Forelimb muscle (tissue), 1 donor: Measurements from ENCODE around the gene PCSK5. TPM values are rescaled to one million over a fixed set of nuclear protein-coding genes. Genes with fewer than 3 reads are reported as not detected.
A peak's percentile ranks its signal among the peaks of the same experiment; 100 is the strongest.
"Not testable (repeated sequence)": the region's sequence is repeated elsewhere in the genome, so short reads cannot be mapped to it uniquely, and the experiment has no call there.

Experiments
- DNase-seq: peaks from one replicate; pipeline ENCODE4 v3.0.0-alpha.2; 2013; ENCODE audit warnings: low read depth
- polyA plus RNA-seq: library from polyadenylated mRNA; unstranded; fragments of 120-200 nt; gene quantifications from one replicate; pipeline ENCODE4 v1.2.1, GENCODE V29; 2013; ENCODE audit not compliant: insufficient read length

The PCSK5 gene
- 11.8 TPM for polyA plus RNA-seq

DNA sequence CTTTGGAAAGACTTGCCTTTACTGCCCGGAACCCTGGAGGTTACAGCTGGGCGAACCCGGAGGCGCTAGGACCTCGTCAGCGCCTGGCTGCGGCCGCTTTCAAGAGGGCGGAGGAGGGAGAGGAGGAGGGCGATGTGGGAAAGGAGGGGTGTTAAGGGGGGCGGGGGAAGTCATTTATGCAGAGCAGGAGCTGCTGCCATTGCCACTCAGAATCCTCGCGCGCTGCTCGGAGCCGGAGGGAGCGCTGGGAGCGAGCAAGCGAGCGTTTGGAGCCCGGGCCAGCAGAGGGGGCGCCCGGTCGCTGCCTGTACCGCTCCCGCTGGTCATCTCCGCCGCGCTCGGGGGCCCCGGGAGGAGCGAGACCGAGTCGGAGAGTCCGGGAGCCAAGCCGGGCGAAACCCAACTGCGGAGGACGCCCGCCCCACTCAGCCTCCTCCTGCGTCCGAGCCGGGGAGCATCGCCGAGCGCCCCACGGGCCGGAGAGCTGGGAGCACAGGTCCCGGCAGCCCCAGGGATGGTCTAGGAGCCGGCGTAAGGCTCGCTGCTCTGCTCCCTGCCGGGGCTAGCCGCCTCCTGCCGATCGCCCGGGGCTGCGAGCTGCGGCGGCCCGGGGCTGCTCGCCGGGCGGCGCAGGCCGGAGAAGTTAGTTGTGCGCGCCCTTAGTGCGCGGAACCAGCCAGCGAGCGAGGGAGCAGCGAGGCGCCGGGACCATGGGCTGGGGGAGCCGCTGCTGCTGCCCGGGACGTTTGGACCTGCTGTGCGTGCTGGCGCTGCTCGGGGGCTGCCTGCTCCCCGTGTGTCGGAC, at the start of gene PCSK5:
PCSK5 (plus strand) TSS at position 202 of the 805 bp plus-strand sequence; CDS start at position 711, 509 bp downstream.
- peak; percentile 86 for DNase-seq

DNA sequence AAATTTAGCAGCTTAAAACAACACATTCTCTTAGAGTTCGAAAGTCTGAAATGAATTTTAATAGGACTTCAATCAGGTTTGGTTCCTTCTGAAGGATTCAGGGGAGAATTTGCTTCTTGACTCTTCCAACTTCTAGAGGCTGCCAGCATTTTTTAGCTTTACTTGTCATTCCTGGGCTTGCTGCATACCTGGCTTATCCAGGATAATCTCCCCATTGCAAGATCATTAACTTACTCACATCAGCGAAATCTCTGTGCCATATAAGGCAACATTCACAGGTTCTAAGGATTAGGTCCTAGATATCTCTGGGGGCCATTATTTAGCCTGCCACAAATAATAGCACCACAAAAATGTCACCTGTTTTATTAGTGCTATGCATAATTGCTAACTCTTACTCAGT, 46.2 kb upstream of the PCSK5 start:
- DNase-seq, result no peak

DNA sequence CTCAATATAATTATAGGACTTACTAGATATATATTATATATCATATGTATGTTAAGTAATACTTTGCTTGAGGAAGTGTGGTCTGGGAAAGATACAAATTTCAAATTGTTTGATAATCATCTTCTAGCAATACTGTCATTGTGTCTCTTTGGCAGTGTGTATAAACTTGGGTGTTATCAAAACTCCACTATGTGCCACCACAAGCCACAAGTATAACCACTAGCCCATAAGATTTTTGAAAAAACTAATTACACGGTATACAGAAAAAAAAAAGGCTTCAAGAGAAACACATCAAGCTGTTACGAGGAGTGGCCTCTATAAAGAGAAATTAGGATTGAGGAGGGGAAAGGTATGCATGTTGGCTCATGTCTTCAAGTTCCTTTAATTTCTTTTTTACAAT, 44.7 kb upstream of the PCSK5 start:
- DNase-seq, result no peak

DNA sequence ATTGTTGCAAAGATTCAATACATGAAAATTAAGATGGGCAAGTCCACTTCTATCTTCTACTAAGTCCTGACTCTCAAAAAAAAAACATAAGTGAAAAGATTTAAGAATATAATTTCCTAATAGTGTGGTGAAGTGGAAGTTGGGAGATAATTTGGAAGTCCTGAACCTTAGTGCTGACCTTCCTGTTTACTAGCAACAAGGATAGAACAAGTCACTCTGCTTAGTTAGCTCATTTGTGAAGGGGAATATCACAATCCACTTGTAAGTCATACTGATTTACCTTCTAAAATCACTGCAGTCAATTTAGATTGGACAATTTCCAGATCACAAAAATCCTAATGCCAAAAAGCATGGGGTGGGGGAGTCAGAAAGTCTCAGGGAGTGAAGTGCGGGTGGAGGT, 43.4 kb upstream of the PCSK5 start:
- no peak for DNase-seq

DNA sequence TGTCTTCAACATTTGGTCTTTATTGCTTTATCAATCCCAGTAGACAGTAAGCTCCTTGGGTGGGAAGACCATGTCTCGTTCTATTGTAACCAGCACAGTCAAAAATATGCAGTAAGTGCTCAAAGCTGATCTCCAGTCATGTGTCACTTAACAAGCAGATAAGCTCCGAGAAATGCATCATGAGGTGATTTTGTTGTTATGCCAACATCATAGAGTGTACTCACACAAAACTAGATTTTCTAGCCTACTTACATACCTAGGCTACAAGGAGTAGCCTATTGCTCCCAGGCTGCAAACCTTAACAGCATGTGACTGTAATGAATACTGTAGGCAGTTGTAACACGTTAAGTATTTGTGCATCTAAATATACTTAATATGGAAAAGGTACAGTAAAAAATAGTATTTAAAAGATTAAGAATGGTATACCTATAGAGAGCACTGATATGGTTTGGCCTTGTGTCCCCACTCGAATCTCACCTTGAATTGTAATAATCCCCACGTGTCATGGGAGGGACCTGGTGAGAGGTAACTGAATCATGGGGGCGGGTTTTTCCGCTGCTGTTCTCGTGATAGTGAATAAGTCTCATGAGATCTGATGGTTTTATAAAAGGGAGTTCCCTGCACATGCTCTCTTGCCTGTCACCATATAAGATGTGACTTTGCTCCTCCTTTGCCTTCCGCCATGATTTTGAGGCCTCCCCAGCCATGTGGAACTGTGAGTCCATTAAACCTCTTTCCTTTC, 39.8 kb upstream of the PCSK5 start:
- DNase-seq, result no peak

DNA sequence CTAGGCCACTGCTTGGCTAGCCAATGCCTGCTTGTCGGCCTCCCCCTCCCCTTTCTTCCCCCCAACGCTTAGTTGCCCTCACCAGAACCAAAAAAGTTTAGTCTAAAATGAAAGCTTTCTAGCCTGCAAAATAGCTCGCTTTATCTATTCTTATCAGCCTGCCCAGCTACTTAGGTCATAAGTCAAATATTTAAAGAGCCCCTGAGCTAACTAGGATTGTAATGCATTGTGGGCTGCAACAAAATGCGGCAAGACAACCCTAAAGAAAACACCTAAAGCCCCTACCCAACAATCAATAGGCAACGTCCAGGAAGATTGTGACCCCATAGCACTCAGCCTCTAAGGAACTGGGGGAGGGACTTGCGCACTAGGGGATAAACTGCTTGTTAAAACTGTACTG, 38.6 kb upstream of the PCSK5 start:
- DNase-seq, result no peak

DNA sequence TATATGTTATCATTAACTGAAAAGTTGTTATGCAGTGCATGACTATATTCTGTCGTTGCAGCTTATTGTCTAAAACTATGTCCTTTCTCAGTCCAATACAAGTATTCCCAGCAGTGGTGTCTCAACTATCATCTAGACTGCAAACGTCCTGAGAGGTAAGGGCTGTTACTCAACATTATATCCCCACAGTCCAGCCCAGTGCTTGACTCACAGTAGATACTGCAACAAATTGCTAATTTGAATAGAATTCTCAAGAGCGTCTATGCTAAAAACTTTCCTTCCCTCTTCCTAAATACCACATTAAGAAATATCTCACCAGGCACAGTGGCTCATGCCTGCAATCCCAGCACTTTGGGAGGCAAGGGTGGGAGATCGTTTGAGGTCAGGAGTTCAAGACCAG, 37.7 kb upstream of the PCSK5 start:
- no peak for DNase-seq

DNA sequence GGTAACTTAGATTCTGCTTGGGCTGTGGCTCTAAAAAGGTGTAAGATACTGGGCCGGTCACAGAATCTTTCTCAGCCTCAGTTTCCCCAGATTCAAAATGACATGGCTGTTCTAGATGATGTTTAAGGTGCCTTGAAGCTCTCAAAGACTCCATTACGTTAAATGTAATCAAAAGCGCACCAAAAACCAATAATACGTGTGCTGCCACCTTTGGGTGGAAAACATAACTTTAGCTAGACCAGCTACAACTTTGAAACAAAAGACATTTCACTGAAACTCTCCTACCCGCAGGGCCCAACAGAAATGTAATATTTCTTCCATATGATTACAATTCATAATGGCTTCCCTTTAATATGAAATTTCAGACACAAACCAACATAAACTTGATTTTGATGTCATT, 35.0 kb upstream of the PCSK5 start:
- peak; percentile 16 for DNase-seq

DNA sequence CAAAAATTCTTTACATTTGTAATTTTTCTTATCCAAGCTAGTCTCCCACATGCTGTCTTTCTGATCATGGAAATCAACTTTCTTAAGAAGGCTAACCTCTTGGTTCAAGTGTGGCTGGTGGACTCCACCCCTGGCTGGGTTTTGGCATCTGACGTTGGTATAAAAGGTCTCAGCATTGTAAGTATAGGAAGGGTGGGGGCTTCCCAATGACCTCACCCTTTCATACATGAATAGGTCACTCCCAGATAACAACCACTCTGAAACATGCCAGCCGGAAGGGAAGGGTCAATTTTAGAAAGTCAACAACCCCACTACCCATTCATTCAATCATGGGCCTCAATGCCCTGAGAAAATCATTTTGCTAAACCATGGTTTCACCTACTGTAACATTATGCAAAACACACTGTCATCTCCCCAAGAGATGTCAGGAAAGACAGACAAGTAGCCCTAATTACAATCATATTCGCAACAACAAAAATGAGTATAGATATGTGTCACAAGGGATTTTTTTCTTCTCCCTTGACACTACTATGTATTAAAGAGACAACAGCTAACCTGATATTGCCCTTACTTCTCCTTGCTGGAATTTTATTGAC, 31.9 kb upstream of the PCSK5 start:
- DNase-seq, result no peak

DNA sequence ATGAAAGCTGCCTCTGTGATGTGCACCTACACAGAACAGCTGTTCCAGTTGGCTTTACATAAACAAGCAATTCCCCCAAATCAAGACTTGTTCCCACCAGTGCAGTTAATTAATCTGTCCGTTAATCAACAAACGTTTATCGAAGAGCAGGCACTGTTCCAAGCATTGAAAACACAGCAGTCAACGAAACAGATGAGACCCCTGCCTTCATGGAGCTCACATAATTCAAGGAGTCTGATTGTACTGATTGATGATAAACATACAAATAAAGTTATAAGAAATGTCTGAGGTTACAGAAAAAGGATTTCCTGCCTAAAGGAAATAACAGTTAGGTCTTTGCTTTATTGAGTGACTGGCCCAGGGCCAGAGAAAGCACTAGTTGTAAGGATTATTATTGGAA, 26.2 kb upstream of the PCSK5 start:
- DNase-seq, result no peak

DNA sequence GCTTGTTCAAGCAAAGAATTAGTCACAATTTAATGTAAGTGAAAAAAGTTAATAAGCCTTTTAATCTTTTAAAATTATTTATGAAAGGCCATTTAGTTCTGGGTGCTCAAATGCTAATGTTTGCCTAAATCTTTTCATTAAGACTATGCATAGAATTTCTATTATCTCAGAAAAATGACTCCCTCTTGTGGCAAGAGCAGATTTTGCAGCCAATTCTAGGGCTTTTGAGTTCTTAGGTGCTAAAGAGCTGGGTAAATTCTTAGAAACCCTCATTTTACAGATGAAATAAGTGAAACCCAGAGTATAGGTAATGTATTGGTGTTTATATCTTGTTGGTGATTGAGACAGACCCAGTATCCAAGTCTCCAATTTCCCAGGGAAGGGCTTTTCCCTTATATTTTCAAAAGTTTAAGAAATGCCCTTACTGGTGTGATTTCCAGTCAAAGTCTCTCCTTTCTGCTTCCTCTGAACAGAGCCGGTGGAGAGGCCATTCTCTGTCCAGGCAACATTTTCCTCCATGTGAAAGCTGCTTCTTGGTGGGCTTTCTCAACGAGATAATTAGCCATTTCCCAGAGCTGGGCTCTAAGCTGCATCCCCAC, 24.1 kb upstream of the PCSK5 start:
- peak; percentile 28 for DNase-seq

DNA sequence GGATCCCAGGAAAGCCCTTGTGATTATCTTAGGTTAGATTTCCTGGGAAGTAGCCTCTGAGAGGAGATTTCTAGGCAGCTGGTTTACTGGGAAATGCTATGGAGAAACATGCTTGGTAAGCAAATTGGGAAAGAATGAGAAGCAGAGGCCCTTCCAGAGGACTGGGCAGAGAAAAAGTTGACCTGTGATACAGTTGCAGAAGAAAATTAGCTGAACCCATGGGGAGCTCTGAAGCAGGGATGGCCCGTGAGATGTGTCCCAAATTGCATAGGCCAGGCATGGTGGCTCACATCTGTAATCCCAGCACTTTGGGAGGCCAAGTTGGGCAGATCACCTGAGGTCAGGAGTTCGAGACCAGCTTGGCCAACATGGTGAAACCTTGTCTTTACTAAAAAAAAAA, 21.9 kb upstream of the PCSK5 start:
- DNase-seq, result not testable (repeated sequence)

DNA sequence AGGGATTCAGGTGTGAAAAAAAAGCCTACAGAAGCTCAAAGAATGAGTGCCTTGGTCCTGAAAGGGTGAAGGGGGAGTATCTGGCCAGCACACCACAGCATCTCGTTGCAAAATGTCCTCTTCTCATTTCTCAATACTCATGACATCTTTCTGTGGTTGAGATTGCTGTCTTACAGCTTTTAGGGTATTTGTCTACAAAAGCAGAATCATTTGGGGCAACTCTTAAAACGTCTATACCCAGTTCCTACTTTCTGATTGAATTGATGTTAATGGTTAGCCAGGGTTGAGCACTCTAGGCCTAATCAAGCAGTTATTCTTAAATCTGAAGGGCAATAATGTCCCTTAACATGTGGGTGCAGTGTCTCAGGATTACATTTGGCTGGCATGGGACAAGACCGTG, 21.2 kb upstream of the PCSK5 start:
- no peak for DNase-seq

DNA sequence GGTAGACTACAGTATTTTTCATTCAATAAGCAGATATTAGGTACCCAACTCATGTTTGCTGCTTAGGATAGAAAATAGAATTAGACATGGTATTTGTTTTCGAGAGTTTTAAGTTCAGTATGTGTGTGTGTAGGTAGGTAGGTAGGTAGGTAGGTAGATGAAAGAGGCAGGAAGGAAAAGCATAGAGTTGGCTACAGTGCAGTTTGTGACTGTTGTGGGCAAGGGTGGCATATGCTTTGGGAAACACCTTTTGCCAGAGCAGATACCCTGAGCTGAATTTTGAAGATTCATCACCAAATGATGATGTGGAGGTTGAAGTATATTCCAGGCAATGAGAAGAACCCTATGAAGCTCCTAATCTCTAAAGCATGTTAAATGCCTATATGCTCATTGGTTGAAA, 20.0 kb upstream of the PCSK5 start:
- no peak for DNase-seq

DNA sequence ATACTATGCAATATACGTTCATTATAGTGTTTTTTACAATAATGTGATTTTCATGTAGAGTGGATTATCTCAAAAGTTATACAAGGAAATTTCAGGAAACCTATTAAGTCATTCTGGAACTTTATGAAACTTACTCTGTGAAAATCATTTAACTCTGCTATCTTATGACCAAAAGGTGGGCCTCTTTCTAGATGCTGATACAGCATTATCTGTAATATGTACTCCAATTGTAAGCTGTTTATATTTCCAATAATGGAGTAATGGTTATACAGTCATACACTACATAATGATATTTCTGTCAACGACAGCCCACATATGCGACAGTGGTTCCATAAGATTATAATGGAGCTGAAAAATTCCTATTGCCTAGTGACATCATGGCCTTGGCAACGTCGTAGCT, 18.8 kb upstream of the PCSK5 start:
- no peak for DNase-seq

DNA sequence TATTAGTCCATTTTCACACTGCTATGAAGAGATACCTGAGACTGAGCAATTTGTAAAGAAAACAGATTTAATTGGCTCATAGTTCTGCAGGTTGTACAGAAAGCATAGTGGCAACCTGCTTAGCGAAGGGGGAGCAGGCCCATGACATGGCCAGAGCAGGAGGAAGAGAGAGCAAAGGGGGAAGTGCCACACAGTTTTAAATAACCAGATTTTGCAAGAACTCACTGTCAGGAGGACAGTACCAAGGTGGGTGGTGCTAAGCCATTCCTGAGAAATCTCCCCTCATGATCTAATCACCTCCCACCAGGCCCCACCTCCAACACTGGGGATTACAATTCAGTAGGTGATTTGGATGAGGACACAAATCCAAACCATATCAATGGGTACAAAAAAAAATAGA, 16.8 kb upstream of the PCSK5 start:
- DNase-seq, result no peak

DNA sequence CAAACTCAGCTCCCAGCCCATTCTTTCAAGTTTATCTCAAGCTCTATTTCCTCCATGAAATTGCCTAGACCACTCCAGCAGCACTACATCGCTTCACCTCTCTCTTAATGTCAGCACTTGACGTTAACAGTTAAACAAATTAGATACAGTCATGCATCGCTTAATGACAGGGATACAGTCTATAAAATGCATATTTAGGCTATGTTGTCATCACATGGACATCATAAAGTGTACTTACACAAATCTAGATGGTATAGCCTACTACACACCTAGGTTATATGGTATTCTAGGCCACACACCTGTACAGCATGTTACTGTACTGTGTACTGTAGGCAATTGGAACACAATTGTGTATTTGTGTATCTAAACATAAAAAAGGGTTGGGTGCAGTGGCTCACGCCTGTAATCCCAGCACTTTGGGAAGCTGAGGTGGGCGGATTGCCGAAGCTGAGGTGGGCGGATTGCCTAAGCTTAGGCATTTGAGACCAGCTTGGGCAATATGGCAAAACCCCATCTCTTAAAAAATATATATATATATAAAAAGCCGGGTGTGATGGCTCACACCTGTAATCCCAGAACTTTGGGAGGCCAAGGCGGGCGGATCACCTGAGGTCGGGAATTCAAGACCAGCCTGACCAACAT, 13.4 kb upstream of the PCSK5 start:
- no peak for DNase-seq

DNA sequence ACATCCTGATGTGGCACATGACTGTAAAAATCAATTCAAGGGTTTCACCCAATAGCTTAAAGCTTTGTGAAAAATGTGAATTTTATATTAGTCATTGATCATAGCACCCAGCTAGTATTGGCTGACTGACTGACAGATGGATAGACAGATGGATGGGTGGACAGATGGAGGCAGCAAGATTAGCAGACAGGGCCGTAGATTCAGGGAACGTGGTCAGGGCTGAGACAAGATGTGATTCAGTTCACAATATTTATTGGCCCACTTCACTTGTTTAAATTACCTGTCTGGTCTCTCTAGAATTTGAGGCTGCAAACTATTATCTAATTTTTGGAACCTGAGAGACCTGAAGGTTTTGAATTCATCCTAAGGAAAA, 12.0 kb upstream of the PCSK5 start:
- no peak for DNase-seq

DNA sequence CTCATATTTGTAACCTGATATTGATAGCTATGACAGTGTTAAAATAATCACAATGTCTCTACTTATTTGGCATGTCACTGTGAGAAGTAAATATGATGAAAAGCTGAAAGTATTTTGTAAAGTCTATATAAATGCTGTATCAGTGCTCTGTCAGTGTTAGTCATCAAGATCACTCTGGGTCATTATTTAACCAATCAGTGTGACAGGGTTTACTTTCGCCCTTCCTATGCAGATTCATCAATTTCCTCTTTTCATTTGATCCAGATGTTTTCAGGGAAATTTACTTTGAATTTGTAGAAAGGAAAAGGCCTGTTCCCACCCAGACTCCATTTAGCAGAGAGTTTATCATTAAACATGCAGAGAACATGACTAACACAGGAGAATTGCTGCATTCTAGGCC, 9.9 kb upstream of the PCSK5 start:
- no peak for DNase-seq

DNA sequence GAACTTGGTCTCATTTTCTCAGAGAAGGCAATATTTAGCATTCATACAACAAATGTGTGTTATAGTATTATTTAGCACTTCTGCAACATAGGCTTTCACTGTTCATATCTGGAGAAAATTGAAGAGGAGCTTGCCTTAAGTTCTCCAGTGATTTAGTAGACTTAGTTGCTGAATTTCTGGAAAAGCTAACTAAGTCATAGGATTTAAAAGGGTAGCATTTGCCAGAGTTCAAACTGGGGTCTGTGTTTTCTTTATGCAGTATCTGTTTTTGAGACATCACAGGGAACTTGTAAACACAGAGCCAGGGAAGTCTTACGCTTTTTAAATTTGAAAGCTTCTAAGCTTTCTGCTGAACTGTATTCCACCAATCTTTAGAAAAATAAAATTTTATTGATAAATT, 8.7 kb upstream of the PCSK5 start:
- no peak for DNase-seq

DNA sequence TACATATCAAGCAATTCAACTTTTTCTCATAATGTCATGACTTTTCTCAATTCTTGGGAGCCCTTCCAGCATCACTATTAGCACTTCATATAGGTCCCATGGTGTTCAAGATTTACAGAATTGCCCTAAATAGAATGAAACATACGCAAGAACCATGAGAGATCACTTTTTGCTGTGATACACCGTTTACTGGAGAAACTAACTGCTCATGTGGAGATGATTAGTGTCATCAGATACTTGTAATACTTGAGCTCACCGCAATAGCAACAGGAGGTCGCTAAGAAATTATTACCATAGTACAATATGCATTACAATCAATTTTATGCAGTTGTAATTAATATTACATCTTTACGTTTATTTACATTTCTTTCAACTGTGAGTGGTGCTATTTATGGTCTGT, 4.8 kb upstream of the PCSK5 start:
- no peak for DNase-seq

DNA sequence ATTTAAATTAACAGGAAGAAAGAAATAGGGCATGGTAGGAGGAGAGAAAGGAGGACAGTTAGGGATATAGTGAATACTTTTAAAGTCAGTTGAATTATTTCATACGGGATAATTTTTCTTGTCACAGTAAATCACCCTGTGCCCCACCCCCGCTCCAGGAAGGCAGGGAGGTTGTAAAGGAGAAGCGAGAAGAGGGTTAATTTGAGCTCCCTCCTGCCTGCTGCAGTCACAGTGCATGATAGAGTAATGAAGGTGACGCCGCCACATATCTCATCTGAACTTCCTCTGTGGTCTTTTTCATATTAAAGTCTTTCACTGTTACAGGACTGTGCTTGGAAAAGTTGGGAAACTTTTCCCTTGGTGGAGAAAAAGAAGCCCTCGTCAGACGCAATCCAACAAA, 896 bp upstream of the PCSK5 start:
- DNase-seq, result no peak
